HG03442 (cell line): ENCODE results near the gene SH2B3.

Source experiments
- ATAC-seq: cut with Tn5 transposase; IDR thresholded peaks from one replicate; pipeline ENCODE4 v1.9.1; 2021; ENCODE audit warnings: mild to moderate bottlenecking, moderate library complexity; ENCODE audit not compliant: unreplicated experiment

Gene SH2B3

DNA sequence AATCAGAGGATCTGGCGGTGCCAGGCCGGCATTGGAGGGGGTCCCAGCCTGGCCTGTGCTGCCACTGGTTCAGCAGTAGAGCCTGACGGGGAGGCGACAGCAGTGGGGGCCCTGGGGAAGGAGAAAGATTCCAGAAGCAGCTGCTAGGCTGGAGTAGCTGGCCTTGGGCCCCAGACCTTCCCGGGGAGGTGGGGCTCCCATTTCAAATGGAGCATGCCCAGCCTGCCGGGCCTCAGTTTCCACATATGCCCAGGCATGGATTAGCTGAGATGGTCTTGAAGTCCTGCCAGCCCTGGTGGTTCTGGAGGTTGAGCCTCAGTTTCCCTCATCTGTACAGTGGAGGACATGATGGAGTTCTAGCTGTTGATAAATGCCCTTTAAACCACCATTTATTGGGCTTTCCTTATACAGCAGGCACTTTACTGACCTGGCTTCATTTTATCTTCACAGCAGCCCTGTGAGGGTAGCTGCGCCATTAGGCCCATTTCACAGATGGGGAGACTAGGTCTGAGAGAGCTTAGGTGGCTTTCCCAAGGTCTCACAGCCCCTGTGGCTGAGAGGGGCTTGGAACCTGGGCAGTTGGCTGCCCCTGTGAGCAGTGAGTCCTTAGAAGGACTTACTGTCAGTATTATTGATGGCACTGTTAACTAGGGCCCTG is 21.8 kb downstream of the SH2B3 start:
- ATAC-seq = no peak

DNA sequence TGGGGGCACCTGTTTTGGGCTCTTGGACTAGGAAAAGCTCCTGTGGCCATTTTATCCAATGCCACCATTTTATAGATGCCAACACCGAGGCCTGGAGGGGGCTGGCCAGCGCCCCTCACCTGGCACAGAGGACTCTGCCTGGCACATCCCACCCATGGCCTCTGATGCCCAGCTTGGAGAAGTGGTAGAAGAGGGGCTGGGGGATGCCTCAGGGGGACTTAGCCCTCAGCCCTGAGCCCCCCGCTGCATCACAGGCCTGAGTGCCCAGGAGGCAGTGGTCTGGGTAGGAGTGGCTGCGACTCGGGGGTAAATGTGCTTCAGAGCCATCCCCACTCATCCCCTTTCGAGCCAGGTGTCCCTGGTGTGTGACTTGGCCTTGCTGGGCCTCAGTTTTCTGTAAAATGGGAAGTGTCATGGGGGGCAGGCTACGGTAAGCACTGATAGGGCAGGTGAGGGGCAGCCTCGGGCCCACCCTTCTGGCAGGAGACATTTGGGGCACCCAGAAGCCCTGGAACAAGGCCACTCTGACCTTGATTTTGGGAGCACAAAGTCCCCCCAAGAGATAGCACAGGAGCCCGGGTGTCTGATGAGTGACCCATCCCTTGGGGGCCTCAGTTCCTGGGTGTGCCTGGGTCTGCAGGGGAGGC is 22.5 kb downstream of the SH2B3 start:
- no peak for ATAC-seq

DNA sequence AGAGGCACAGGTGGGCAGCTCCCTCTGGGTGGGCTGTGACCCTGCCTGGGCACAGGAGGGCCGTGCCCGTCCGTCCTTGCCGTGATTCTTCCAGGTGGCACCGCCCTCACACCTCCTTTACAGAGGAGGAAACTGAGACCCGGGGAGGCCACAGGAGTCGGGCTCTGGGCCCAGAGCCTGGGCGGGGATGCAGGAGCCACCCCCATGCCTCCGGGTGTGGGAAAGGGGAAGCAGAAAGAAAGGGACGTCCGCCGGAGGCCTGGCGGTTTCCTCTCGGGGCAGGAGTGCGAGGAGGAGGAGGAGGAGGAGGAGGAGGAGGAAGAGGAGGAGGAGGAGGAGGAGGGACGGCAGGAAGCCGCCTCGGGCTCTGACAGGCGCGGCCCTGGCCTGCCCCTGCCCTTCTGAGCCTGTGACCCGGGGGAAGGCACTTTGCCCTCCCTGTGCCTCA is 23.0 kb downstream of the SH2B3 start:
- ATAC-seq = no peak

DNA sequence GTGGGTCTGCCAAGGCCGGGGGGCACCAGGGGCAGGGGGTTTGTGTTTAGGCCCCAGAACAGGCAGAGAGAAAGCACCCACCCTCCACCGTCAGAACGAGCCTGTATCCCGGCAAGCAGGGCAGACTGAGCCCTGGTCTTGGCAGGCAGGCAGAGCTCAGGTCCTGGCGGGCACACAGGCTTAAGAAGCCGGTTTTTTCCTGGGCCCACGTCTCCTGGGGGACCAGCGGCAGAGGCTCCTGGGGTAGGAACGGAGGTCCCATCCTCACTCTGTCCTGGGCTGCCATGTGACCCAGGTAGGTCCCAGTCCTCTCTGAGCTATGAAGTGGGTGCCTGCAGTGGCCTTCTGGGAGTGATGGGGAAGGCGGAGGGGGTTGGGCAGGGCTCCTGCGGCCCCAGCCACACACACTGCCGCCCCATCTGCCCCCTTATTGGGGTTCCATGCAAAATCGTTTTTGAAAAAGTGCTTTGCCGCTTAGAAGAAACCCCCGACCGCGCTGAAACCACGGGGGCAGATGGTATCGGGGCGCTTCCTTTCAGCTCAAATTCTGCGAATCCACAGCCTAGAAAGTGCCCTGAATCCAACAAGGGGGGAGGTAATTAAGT is 24.2 kb downstream of the SH2B3 start:
- ATAC-seq = no peak

DNA sequence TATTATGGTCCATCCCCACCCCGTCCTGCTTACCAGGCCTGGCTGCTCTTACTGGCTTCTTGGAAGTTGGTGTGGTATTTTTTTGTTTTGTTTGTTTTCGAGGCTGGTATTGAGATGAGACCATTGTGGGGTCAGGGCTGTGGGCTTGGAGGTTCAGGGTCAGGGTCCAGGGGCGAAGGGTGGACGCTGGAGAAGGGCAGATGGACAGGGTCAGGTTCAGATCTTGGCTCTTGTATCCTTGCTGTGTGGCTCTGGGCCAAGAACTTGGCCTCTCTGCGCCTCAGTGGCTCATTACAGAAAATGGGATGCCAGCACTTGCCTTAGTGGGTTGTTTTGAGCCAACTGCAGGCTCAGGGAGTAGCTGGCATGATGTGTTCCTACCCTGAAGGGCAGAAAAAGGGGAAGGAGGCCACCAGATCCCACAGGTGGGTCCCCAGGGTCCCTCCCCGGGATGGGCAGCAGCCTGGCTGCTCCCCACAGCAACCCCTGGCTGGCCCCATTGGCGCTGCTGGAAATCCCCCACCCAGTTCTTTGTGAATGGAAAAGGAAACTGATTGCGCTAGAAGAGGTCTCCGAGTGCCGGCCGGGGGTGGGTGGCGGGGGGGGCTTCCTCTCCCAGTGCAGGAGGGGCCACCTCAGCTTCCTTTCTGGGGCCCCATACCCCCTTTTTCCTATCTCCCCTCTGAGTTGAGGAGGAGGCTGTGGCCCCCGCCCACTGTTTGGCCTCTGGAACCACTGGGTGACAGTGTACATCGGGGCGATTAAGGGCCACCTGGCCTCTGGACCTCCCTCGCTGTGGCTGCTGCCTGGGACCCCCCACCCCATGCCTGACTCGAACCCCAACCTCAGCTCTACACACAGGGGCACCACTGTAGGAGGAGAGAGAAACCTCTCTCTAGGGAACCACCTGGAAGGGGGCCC is 25.0 kb downstream of the SH2B3 start:
- no peak for ATAC-seq

DNA sequence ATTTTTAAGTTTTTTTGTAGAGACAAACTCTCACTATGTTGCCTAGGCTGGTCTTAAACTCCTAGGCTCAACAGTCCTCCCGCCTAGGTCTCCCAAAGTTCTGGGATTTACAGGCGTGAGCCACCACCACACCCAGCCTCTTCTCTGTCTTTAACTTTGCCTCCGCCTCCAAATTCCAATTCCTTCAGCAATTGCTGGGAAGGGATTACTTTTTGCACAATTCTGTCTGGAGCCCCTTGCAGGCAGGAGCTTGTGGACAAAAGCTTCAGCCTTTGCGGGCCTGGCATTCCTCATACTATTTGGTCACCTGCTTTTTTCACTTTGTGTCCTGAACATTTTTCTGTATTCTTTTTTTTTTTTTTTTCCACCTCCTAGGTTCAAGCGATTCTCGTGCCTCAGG is 26.0 kb downstream of the SH2B3 start:
- ATAC-seq = no peak

DNA sequence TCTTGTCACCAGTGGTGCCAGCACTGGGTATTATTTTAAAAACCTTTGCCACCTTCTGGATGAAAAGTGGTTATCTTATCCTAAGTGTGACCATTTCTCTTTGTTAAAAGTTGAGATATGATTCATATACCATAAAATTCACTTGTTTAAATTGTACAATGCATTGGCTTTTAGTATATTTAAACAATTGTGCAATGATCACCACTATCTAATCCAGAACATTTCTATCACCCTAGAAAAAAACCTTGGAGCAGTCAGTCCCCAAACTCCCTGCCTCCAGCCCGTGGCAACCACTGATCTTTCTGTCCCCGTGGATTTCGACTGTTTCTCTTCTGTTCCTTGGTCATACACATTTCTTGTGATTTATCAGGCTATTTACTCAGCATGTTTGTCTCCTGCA is 28.3 kb downstream of the SH2B3 start:
- ATAC-seq = no peak

DNA sequence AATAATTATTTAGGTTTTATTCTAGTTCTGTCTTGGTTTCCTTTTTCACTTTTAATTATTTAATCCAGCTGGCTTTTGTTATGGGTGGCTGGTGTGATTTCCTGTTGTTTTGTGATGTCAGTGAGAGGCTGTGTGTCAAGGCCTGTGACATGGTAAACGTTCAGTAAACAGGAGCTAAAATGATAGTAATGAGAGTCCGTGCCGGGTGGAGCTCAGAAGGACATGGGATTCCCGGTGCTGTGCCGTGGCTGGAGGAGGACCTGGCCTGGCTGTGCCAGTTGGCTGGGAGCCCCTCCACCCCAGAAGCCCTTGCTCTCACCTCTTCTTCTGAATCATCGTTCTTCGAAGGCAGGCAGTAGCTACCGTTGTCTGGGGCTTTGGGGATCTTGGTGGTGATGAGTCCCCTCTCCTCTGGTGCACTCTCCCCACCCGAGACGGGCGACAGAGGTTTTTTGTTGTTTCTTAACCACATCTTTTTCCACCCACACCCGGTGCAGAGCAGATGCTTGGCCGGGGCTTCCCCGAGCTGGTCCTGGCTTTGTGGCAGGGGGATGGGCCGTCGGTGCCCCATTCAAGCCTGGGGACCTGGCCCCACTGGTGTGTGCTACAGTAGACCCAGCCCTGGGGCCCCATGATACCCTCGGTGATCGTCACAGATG is 29.1 kb downstream of the SH2B3 start:
- peak; percentile 59 for ATAC-seq

DNA sequence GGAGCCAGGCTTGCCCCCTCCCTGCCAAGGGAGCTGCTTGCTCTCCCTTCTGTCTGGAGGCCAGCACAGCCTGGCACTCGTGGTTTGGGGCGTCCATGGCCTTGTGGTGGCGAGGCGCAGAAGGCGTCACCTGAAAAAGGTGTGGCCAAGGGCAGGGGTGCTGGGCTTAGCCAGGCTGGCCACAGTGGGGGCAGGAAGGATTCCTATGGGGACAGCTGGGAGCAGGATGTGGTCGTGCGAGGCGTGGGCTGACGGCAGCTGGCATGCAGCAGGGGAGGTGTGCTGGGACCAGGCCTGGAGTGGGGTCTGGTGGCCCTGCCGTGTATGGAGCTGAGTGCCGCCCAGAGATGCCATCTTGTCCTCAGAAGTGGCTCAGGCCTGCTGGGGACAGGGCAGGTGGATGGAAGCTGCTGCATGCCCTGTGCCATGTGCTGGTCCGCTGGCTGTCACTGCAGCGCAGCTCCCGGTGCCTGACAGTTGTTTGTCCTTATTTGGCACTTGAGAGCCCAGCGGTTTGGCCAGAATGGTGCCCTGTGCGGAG is 30.0 kb downstream of the SH2B3 start:
- ATAC-seq = no peak

DNA sequence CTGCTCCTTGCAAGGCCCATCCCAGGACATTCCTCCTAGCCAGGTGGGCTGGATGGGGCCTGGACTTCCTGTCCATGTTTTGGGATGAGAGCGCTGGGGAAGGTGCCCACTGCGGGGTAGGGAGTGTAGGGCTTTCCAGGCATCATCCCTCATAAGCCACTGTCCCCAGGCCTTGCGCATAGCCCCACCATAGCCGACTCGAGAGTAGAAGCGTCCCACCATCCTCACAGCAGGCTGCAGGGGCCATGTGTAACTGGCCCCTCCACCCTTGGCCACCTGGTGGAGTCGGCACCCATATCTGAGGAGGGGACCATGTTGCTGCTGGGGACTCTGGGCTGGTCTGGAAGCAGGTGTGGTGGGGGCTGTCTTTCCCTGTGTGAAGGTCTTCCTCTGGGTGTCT is 30.5 kb downstream of the SH2B3 start:
- ATAC-seq = no peak

DNA sequence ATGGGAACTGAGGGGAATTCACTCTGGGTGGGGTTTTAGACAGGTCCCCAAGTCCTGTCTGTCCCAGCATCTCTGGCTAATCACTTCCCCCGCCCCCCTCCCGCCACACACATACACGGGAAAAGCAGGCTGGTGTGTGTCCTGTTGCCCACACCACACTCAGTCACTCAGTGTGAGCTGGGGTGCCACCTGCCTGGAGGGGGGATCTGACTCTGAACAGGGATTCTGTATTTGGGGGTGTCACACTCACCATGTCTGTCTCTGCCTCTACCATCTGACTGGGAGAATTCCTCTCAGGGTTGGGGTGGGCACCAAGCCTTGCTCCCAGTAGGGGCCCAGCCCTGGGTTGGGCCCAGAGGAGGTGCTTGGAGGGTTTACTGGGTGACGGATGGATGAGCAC is 31.1 kb downstream of the SH2B3 start:
- ATAC-seq = no peak

DNA sequence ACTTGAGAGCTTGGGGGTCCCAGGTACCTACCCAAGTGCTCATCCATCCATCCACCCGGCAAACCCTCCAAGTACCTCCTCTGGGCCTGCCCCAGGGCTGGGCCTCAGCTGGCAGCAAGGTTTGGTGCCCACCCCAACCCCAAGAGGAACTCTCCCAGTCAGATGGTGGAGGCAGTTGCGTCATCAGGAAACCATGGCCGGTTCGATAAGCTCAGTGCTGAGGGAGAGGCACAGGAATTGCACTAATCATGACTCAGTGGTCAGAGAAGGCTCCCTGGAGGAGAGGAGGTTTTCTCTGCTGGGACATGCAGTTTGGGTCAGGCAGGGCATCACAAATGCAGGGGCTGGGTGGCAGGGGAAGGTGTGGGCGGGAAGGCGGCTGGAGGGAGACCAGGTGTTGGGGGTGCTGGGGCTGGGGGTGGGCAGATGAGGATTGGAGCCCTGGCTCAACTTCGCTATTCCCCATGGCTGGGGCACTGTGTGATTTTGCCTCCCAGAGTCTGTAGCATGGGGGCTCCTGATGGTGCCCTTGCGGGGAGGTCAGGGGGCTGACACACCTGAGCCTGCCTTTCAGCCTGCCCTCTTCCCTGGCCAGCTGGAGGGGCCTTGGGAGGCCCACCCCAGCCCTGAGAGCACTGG is 32.2 kb downstream of the SH2B3 start:
- no peak for ATAC-seq

DNA sequence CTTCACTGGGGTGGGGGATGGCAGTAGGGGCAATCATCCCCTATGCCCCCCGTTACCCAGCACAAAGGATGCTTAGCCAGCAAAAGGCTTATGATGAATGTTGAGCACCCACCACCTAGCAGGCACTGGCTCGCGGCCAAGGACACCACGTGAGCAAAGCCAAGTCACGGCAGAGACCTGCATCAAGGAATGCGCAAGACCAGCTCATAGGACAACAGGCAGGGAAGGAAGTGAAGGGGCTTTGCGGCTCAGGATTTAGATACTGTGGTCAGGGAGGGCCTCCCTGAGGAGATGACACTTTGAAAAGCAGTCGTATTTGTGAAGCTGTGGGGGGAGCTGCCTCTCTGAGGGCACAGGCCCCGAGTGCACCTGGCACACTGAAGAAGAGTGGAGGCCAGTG is 32.8 kb downstream of the SH2B3 start:
- no peak for ATAC-seq

DNA sequence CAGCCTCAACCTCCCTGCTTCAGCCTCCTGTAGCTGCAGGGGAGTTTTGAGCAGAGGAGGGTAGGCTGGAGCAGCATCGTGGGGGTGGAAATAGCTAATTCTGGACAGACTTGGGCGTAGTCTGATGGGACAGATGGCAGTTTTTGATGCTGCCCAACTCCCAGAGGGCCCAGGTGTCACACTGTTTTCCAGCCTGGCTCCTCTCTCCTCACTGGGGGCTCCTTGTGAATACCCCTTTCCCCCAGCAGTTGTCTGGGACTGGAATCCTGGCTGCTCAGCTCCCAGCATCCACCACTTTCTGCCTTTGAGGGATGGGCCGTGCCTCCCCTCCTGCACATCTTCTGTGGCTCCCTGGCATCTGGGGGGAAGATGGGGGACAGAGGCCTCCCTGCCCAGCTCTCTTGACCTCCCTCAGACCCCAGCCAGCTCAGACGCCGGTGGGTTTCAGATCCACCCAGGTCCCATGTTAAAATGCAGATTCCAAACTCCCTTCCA is 34.0 kb downstream of the SH2B3 start:
- no peak for ATAC-seq

DNA sequence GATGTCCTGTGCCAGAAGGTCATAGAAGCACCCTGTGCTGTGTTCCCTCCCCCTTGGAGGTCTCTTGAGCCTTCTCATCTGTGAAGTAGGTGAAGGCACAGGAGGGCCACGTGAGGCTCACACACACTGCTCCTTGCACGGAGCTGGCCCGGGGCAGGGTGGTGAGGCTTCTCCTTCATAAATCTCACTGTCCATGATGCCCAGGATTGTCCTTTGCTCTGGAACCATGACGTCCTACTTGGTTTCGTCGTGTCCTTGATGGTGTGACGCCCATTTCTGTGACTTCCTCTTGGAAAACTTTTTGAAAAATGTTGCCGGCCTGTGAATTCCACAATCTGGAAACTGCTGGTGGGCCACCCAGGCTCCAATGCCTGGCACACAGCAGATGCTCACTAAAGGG is 34.4 kb downstream of the SH2B3 start:
- no peak for ATAC-seq

DNA sequence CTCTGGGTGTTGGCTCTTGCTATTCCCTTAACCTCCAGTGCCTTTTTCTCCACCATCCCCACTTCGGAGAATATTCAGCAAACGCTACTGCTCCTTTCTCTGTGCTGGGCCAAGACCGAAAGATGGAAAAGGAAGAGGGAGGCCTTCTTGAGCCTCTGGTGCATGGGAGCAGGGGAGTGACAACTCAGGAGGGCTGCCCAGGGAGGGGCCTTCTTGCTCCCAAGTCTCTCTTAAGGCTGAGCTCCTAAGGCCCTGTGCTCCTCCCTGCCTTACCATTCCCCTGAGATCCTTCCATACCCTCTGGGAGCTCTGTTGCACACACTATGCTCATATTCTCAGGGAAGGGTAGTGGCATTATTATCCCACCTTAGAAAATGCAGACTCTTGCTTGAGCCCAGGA is 34.9 kb downstream of the SH2B3 start:
- no peak for ATAC-seq

DNA sequence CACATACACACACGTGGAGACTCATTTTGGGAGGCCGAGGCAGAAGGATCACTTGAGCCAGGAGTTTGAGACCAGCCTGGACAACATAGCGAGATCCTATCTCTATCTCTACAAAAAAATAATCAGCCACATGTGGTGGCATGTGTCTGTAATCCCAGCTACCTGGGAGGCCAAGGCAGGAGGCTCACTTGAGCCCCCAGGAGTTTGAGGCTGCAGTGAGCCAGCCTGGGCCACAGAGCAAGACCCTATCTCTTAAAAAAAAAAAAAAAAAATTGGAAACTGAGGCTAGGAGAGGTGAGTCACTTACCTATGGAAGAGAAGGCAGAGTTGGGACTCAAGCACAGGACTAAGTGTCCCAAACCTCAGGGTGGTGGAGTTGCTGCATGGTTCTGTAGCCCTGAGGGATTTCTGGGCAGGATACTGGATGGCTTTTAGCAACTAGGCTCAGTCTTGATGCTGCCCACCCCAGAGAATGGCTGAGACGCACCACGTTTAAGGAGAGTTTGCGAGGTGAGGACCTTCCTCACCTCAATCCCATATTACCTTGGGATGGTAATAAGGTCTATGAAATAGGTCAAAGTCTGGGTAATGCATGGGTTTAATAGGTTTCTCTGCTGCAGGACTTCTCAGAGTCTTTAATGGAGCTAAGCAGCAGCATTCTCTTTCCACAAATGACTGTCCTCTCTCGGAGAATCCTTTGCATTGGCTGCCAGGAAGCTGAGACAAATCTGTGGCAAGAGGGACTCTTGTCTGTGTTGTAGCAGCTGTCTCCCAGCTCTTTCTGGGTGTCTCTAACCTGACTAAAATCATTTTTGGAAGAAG is 35.6 kb downstream of the SH2B3 start:
- ATAC-seq = no peak

DNA sequence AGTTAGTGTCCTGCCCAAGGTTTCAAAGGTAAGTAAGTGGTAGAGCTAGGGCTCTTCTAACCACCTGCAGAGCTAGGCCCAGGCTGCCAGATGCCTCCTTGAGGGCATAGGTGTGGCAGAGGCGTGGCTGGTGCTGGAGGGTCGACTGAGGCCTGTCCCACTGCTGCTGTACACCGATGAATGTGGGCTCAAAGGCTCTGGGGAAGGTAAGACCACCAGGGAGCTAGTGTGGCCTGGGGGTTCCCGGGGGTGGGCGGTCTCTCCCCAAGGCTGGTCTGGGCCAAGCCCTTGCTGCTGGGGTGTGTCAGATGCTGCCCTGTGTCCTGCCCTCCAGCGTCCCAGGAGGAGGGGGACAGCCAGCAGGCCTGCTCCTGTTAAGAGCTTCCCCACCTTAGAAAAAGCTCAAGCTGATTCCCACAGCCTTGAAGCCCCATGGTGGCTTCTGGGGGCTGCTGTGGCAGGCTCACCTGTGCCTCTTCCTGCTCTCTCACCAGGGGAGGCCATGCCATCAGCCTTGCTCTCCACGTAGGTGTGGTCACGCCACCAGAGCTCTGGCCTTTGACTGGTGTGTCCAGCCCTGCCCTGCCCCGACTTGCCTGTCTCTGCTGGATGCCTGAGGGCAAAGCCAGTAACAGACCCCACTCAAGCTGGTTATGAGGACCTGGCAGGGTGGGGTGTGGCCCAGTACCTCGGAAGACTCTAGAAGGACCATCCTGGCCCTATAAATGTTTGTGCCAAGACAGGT is 36.8 kb downstream of the SH2B3 start:
- ATAC-seq = no peak
